HG03045 (cell line): ENCODE results near the gene USP5.
"Not testable (repeated sequence)": the region's sequence is repeated elsewhere in the genome, so short reads cannot be mapped to it uniquely, and the experiment has no call there.

Experiments
- ATAC-seq: cut with Tn5 transposase; IDR thresholded peaks from one replicate; pipeline ENCODE4 v1.9.1; 2021; ENCODE audit warnings: mild to moderate bottlenecking, moderate library complexity; ENCODE audit not compliant: unreplicated experiment

USP5 gene

GRCh38 chr12:6861391-6861790, 9.4 kb downstream of the USP5 start:
- ATAC-seq: no peak

GRCh38 chr12:6863033-6863432, 11.1 kb downstream of the USP5 start:
- ATAC-seq: no peak

- ATAC-seq: no peak
Measured at GRCh38 chr12:6863586-6864321, 11.8 kb downstream of the USP5 start.

GRCh38 chr12:6865307-6865706, 13.4 kb downstream of the USP5 start:
- not testable (repeated sequence) for ATAC-seq

- no peak for ATAC-seq
Measured at GRCh38 chr12:6866163-6866919, 14.4 kb downstream of the USP5 start.

- peak; percentile 8 for ATAC-seq
Measured at GRCh38 chr12:6866920-6867412, 15.0 kb downstream of the USP5 start.

- peak; percentile 55 for ATAC-seq
Measured at GRCh38 chr12:6867413-6868210, 15.7 kb downstream of the USP5 start, which contains the start of gene TPI1. TSS of gene TPI1 (plus strand) at chr12:6867531. CDS start at chr12:6867567, 36 bp downstream.

GRCh38 chr12:6868211-6869048, 16.5 kb downstream of the USP5 start:
- no peak for ATAC-seq

GRCh38 chr12:6869049-6870021, 17.4 kb downstream of the USP5 start:
- no peak for ATAC-seq

GRCh38 chr12:6870304-6870703, 18.4 kb downstream of the USP5 start:
- not testable (repeated sequence) for ATAC-seq

GRCh38 chr12:6871052-6871957, 19.4 kb downstream of the USP5 start:
- ATAC-seq: no peak

- ATAC-seq: no peak
Measured at GRCh38 chr12:6872073-6873048, 20.4 kb downstream of the USP5 start.

GRCh38 chr12:6873094-6874014, 21.4 kb downstream of the USP5 start, which contains the start of gene SPSB2:
TSS of gene SPSB2 (minus strand) at chr12:6873303. CDS start at chr12:6872901, 402 bp downstream.
- peak; percentile 71 for ATAC-seq

- ATAC-seq: not testable (repeated sequence)
Measured at GRCh38 chr12:6874015-6874368, 22.0 kb downstream of the USP5 start.

- not testable (repeated sequence) for ATAC-seq
Measured at GRCh38 chr12:6879824-6880223, 27.9 kb downstream of the USP5 start.

- ATAC-seq: no peak
Measured at GRCh38 chr12:6883252-6883651, 31.3 kb downstream of the USP5 start.
